ENCODE measurements around the gene FBN2.

Gene FBN2

GRCh38 chr5:128216860-128217531 is 321.0 kb downstream of the FBN2 start:
- Histone ChIP-seq H3K36me3 (ENCODE audit: control insufficient read depth in 4 of 4, insufficient read depth in 4 of 4, low read length in 3 of 4) (no peaks in the 10 kb centered on the region), H3K27me3 (replicated peaks in 2 of 5; ENCODE audit: control insufficient read depth in 4 of 5, insufficient read depth in 5 of 5, low read length in 4 of 5) (peaks cover 0 to 2% (median 0%) of the 10 kb centered on the region in 5 experiments), H3K9me3 (ENCODE audit: control extremely low read depth in 1 of 5, control insufficient read depth in 4 of 5, insufficient read depth in 2 of 5, low read depth in 1 of 5, low read length in 4 of 5) (no peaks in the 10 kb centered on the region), H3K27ac (ENCODE audit: insufficient read depth in 1 of 2, low read depth in 1 of 2, low read length in 2 of 2, poor library complexity in 1 of 2, severe bottlenecking in 2 of 2) (no peak overlapping the region), H3K4me3 (ENCODE audit: control insufficient read depth in 1 of 7, extremely low read depth in 1 of 7, insufficient read depth in 4 of 7, low read depth in 2 of 7, low read length in 6 of 7) (no peak overlapping the region), H3K4me1 (ENCODE audit: control extremely low read depth in 1 of 4, control insufficient read depth in 4 of 4, insufficient read depth in 4 of 4, low read length in 3 of 4) (peaks cover 0 to 2% (median under 1%) of the 10 kb centered on the region in 4 experiments)
- no peak for DNase-seq
- 94% methylated on average over 6 of the region's 15 CpGs for WGBS (ENCODE audit: insufficient coverage)
- POLR2A ChIA-PET = no interaction called here
- CTCF ChIA-PET = no interaction called here

- no peaks in the 10 kb centered on the region for H3K36me3 ChIP-seq (ENCODE audit: control insufficient read depth in 4 of 4, insufficient read depth in 4 of 4, low read length in 3 of 4)
- POLR2A ChIA-PET = no interaction called here
These were observed 321.8 kb downstream of the FBN2 start for GRCh38 chr5:128216285-128216684.

GRCh38 chr5:128213833-128214232 is 324.2 kb downstream of the FBN2 start:
- Histone ChIP-seq H3K4me3 (ENCODE audit: control insufficient read depth in 1 of 7, extremely low read depth in 1 of 7, insufficient read depth in 4 of 7, low read depth in 2 of 7, low read length in 6 of 7) (no peak overlapping the region), H3K27me3 (replicated peaks in 2 of 5; ENCODE audit: control insufficient read depth in 4 of 5, insufficient read depth in 5 of 5, low read length in 4 of 5) (peaks cover 0 to 3% (median 0%) of the 10 kb centered on the region in 5 experiments), H3K27ac (ENCODE audit: insufficient read depth in 1 of 2, low read depth in 1 of 2, low read length in 2 of 2, poor library complexity in 1 of 2, severe bottlenecking in 2 of 2) (no peak overlapping the region), H3K9me3 (ENCODE audit: control extremely low read depth in 1 of 5, control insufficient read depth in 4 of 5, insufficient read depth in 2 of 5, low read depth in 1 of 5, low read length in 4 of 5) (no peaks in the 10 kb centered on the region), H3K4me1 (ENCODE audit: control extremely low read depth in 1 of 4, control insufficient read depth in 4 of 4, insufficient read depth in 4 of 4, low read length in 3 of 4) (peaks cover 0 to 2% (median under 1%) of the 10 kb centered on the region in 4 experiments), H3K36me3 (ENCODE audit: control insufficient read depth in 4 of 4, insufficient read depth in 4 of 4, low read length in 3 of 4) (no peaks in the 10 kb centered on the region)
- no peak for DNase-seq
- ChIA-PET POLR2A (no interaction called here), CTCF (interaction anchor here (0.9 to 1.7 kb wide), 3 partner anchors 11 to 329 kb away, joined by 3 to 5 read pairs (median 4); no protein-coding TSS in a partner anchor)
- WGBS (ENCODE audit: insufficient coverage) = 93% methylated on average over 4 of the region's 5 CpGs

More at GRCh38 chr5:128216285-128216684, 321.8 kb downstream of the FBN2 start:
- no peak for DNase-seq
- Histone ChIP-seq H3K4me1 (ENCODE audit: control extremely low read depth in 1 of 4, control insufficient read depth in 4 of 4, insufficient read depth in 4 of 4, low read length in 3 of 4) (peaks cover 0 to 2% (median under 1%) of the 10 kb centered on the region in 4 experiments), H3K4me3 (ENCODE audit: control insufficient read depth in 1 of 7, extremely low read depth in 1 of 7, insufficient read depth in 4 of 7, low read depth in 2 of 7, low read length in 6 of 7) (no peak overlapping the region), H3K9me3 (ENCODE audit: control extremely low read depth in 1 of 5, control insufficient read depth in 4 of 5, insufficient read depth in 2 of 5, low read depth in 1 of 5, low read length in 4 of 5) (no peaks in the 10 kb centered on the region), H3K27ac (ENCODE audit: insufficient read depth in 1 of 2, low read depth in 1 of 2, low read length in 2 of 2, poor library complexity in 1 of 2, severe bottlenecking in 2 of 2) (no peak overlapping the region), H3K27me3 (replicated peaks in 2 of 5; ENCODE audit: control insufficient read depth in 4 of 5, insufficient read depth in 5 of 5, low read length in 4 of 5) (peaks cover 0 to 3% (median 0%) of the 10 kb centered on the region in 5 experiments)
- CTCF ChIA-PET = no interaction called here
- 90% methylated on average over 6 of the region's 7 CpGs for WGBS (ENCODE audit: insufficient coverage)

- 0% methylated on average over 1 of the region's 4 CpGs for WGBS (ENCODE audit: insufficient coverage)
- DNase-seq = peak; percentile 59 to 84 (median 78)
- ChIA-PET CTCF (interaction anchor here (1.8 kb wide), 1 partner anchor 14 kb away, joined by 5 read pairs; no protein-coding TSS in a partner anchor), POLR2A (no interaction called here)
- peaks cover 0 to 3% (median 0%) of the 10 kb centered on the region in 5 experiments for H3K27me3 ChIP-seq (replicated peaks in 2 of 5; ENCODE audit: control insufficient read depth in 4 of 5, insufficient read depth in 5 of 5, low read length in 4 of 5)
- no peaks in the 10 kb centered on the region for H3K36me3 ChIP-seq (ENCODE audit: control insufficient read depth in 4 of 4, insufficient read depth in 4 of 4, low read length in 3 of 4)
- peaks cover 0 to 2% (median under 1%) of the 10 kb centered on the region in 4 experiments for H3K4me1 ChIP-seq (ENCODE audit: control extremely low read depth in 1 of 4, control insufficient read depth in 4 of 4, insufficient read depth in 4 of 4, low read length in 3 of 4)
- no peak overlapping the region for H3K4me3 ChIP-seq (ENCODE audit: control insufficient read depth in 1 of 7, extremely low read depth in 1 of 7, insufficient read depth in 4 of 7, low read depth in 2 of 7, low read length in 6 of 7)
- H3K27ac ChIP-seq (ENCODE audit: insufficient read depth in 1 of 2, low read depth in 1 of 2, low read length in 2 of 2, poor library complexity in 1 of 2, severe bottlenecking in 2 of 2) = no peak overlapping the region
- no peaks in the 10 kb centered on the region for H3K9me3 ChIP-seq (ENCODE audit: control extremely low read depth in 1 of 5, control insufficient read depth in 4 of 5, insufficient read depth in 2 of 5, low read depth in 1 of 5, low read length in 4 of 5)
These were observed 324.7 kb downstream of the FBN2 start for GRCh38 chr5:128213340-128213739.

GRCh38 chr5:128212191-128212806 is 325.7 kb downstream of the FBN2 start:
- 100% methylated on average over 2 of the region's 5 CpGs for WGBS (ENCODE audit: insufficient coverage)
- POLR2A ChIA-PET = no interaction called here
- Histone ChIP-seq H3K27me3 (replicated peaks in 2 of 5; ENCODE audit: control insufficient read depth in 4 of 5, insufficient read depth in 5 of 5, low read length in 4 of 5) (peaks cover 0 to 3% (median 0%) of the 10 kb centered on the region in 5 experiments), H3K9me3 (ENCODE audit: control extremely low read depth in 1 of 5, control insufficient read depth in 4 of 5, insufficient read depth in 2 of 5, low read depth in 1 of 5, low read length in 4 of 5) (no peaks in the 10 kb centered on the region), H3K27ac (ENCODE audit: insufficient read depth in 1 of 2, low read depth in 1 of 2, low read length in 2 of 2, poor library complexity in 1 of 2, severe bottlenecking in 2 of 2) (no peak overlapping the region), H3K36me3 (ENCODE audit: control insufficient read depth in 4 of 4, insufficient read depth in 4 of 4, low read length in 3 of 4) (no peaks in the 10 kb centered on the region), H3K4me1 (ENCODE audit: control extremely low read depth in 1 of 4, control insufficient read depth in 4 of 4, insufficient read depth in 4 of 4, low read length in 3 of 4) (peaks cover 0 to 2% (median under 1%) of the 10 kb centered on the region in 4 experiments), H3K4me3 (ENCODE audit: control insufficient read depth in 1 of 7, extremely low read depth in 1 of 7, insufficient read depth in 4 of 7, low read depth in 2 of 7, low read length in 6 of 7) (no peak overlapping the region)
- DNase-seq = no peak
- CTCF ChIA-PET = interaction anchor here (1.4 to 2.2 kb wide), 3 partner anchors 13 to 461 kb away, joined by 3 to 10 read pairs (median 5); no protein-coding TSS in a partner anchor

- Histone ChIP-seq H3K27ac (ENCODE audit: insufficient read depth in 1 of 2, low read depth in 1 of 2, low read length in 2 of 2, poor library complexity in 1 of 2, severe bottlenecking in 2 of 2) (no peak overlapping the region), H3K27me3 (replicated peaks in 2 of 5; ENCODE audit: control insufficient read depth in 4 of 5, insufficient read depth in 5 of 5, low read length in 4 of 5) (peaks cover 0 to 3% (median 0%) of the 10 kb centered on the region in 5 experiments), H3K36me3 (ENCODE audit: control insufficient read depth in 4 of 4, insufficient read depth in 4 of 4, low read length in 3 of 4) (no peaks in the 10 kb centered on the region), H3K9me3 (ENCODE audit: control extremely low read depth in 1 of 5, control insufficient read depth in 4 of 5, insufficient read depth in 2 of 5, low read depth in 1 of 5, low read length in 4 of 5) (no peaks in the 10 kb centered on the region), H3K4me3 (ENCODE audit: control insufficient read depth in 1 of 7, extremely low read depth in 1 of 7, insufficient read depth in 4 of 7, low read depth in 2 of 7, low read length in 6 of 7) (no peak overlapping the region), H3K4me1 (ENCODE audit: control extremely low read depth in 1 of 4, control insufficient read depth in 4 of 4, insufficient read depth in 4 of 4, low read length in 3 of 4) (peaks cover 0 to 1% (median under 1%) of the 10 kb centered on the region in 4 experiments)
- ChIA-PET CTCF (interaction anchor here (1.0 kb wide), 1 partner anchor 451 kb away, joined by 3 read pairs; no protein-coding TSS in a partner anchor), POLR2A (no interaction called here)
- no peak for DNase-seq
These were observed 329.6 kb downstream of the FBN2 start for GRCh38 chr5:128208436-128208835.
